GOT3 (cell line): ENCODE results near the gene AKAP6.

ENCODE experiments used
- DNase-seq: peaks from one replicate; lab custom pipeline; 2025; ENCODE audit warnings: mixed read lengths; lab: John Stamatoyannopoulos, UW

The AKAP6 gene

DNA sequence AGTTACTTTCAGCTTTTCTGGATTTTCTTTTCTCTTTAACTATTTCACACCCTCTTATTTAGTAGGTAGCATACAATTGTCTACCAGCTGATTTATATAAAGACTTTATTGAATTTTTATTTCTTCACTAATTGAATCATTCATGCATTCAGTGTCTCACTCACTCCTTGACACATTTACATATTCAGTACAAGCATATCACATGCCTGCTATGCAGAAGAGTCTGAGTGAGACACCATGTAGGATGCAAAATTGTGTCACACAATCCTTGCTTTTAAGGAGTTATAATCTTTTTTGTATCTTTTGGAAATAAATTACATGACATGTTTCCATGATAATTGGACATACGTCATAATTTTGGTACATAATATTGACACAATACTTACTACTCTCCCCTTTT lies 83.0 kb downstream of the AKAP6 start:
- no peak for DNase-seq

DNA sequence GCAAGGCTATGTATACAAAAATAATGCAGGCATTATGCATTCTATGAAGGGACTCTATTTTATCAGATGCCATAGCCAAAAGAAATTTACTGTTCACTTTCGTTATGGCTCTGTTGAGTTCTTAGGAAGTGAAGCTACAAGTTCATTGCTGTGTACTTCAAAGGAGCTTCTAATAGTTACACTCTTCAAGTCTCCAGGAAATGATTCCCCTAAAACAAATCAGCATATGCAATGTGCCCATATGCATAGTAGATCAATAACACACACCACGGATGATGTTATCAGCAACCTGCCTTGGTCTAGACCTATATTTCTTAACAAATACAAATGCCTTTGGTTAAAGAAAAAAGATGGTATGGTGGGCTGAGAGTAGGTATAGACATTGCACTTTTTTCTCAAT lies 83.4 kb downstream of the AKAP6 start:
- DNase-seq = no peak

DNA sequence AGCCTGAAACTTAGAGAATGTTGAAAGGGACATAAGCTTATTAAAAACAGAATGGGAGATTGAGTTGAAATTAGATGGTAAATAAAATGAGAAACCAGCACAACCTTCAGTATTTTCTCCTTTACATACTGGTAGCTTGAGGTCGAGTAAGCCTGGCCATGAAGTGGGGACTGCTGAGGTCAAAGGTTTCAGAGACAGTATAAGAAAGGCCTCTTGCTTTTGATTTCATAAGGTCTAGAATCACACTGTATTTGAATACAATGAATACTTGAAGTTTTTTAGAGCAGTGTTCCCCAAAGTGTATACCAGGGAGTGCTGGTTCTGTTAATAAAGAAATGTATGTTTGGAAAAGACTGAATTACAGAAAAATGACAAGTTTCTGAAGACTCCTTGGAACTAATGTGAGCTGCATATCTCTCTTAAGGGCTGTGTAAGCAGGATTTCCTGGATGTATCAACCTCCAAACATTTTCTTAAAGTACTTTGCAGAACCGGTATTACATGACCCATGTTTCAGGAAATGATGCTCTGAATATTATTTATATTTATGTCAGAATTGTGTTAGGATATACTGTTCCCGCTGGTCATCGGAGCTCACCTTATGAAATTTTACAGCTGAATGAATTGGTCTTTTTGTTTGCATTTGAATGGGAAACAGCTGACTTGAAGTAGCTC lies 85.0 kb downstream of the AKAP6 start:
- DNase-seq = no peak

DNA sequence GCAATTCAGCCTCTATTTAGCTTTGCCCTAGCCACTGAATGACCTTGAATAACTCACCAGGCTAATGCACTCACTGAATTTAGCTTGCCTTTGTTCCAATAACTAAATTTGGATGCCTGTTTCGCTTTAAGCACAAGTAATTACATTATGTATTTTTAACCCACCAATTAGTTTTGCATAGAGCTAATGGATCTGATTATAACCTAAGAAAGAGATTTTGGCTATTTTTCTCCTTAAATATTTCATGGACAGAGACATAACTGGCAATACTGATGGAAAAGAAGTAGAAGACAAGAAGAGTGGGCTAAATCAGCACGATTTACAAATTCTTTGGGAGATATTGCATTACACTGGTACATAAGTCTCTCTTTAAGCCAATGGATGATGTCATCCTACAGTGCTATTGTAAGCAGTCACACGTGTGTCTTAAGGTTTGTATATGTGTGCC lies 85.7 kb downstream of the AKAP6 start:
- DNase-seq = no peak

DNA sequence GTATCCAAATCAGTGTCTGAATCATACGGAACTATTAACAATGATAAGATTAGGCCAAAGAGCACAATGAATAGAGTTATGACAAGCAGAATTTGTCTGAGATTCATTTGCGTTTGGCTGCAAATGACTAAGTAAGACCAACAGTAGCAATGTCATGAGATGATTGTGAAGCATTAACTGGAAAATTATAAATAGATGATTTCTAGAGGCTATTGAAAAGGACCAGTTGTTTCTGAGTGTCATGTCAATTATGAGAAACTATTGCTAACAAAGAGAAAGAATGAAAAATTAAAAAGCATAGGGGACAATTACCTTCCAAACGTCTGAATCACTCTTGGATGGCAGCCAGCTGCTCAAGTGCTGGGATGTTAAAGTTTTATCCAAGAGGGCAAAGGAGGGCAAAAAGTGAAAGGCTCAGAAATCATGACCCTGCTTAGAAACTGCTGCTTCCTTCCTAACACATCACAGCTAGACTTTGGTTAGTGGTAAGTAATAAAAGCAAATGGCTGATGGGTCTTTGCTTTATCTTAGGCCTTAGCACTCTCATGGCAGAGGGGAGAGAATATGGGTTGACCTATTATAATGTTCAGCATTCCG lies 89.0 kb downstream of the AKAP6 start:
- no peak for DNase-seq

DNA sequence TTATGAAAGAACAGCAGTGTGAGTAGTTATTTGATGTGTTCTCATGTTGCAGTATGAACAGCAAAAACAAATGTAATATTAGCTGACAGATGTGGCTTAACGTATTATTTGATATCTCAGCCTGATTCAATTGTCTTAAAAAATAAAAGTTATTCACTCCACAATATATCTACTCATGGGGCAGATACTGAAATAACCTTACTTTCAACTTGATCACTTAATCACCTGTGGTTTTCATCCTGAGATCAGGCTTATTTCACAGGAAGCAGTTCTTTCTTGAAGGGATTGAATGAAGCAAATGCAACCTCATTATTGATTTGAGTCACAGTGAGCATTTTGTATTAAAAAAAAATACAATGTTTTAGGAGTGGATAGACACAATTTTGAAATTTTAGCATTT lies 90.3 kb downstream of the AKAP6 start:
- DNase-seq = no peak

DNA sequence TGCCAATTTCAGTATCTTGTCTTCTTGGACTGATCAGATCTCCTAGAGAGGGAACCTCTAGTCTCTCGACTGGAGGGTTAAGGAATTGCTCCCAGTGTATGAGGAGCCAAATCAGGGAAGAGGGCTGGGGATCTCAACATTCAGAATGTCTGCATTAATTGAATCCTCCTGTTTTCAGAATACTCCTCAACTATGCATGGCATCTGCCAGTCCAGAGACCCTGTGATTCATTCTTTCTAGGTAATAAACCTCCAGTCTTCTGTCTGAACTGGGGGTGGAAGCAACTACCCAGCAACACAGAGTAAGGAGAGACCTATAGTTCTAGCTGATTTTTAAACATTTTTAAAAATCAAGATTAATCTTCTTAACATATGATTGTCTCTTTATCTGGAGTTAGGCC lies 92.7 kb downstream of the AKAP6 start:
- no peak for DNase-seq

DNA sequence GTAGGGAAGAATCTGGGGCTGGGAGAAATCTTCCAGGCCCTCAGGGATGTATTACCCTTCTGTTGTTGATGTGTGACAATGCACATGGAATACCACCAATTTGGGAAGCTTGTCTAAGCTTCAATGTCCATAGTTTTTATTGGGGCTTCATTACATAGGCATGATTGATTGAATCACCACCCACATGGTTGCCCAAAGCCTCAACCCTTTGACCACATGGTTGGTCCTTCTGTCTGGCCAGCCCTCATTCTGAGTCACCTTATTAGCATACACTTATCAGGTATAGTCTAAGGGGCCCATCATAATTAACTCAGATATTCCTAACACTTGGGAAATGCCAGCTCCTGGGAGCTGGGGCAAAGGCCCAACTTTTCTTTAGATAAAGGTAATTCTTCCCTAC lies 93.3 kb downstream of the AKAP6 start:
- no peak for DNase-seq

DNA sequence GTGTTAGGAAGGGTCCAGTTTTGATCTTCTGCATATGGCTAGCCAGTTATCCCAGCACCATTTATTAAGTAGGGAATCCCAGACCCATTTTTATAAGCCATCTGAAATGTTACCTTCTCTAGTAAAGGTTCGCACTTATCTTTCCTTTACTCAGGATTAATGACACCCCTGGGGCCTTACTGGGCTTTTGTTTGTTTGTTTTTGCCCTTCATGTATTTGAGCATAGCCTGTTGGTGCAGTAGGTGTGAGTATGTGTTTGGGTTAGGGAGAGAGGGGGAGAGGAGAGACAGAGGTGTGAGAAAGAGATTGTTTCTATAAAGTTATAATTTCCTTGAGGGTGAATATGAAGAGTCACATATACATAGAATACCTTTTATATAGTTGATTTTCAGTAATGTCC lies 96.9 kb downstream of the AKAP6 start:
- no peak for DNase-seq

DNA sequence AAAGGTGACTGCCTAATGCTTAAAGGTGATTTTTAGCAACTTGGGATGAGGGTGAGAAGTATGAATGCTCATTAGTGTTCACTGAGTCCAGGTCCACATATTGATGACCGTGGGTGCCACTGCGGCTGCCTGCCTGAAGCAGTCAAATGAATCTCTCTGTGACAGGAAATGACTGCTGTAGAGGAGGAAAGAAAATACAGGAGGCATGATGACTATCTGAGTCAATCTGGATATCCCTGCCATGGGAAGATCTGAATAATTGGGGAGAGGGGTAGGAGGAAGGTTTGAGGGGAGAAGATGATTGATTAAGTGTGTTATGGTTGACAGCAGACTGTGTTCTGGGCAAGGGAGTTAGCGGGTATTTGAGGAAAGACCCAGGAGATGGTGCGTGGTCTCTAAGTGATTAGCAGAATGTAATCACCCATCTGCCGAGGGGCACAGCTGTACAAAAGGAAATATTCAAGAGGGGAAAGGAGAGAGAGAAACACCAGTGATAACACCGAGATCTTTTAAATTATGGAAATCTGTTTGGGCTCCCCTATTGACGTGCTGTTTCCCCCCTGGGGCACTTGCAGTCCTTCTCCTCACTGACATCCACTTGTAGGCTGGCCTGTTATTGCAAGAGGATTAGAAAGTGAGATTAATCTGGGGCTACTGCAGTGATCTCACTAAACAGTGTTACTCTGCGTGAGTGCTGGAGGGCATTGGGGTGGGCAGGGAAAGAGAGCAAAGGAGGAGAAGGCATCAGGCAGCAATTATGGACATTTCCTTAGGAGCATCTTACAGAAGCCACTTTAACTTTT lies 97.7 kb downstream of the AKAP6 start:
- DNase-seq = no peak

DNA sequence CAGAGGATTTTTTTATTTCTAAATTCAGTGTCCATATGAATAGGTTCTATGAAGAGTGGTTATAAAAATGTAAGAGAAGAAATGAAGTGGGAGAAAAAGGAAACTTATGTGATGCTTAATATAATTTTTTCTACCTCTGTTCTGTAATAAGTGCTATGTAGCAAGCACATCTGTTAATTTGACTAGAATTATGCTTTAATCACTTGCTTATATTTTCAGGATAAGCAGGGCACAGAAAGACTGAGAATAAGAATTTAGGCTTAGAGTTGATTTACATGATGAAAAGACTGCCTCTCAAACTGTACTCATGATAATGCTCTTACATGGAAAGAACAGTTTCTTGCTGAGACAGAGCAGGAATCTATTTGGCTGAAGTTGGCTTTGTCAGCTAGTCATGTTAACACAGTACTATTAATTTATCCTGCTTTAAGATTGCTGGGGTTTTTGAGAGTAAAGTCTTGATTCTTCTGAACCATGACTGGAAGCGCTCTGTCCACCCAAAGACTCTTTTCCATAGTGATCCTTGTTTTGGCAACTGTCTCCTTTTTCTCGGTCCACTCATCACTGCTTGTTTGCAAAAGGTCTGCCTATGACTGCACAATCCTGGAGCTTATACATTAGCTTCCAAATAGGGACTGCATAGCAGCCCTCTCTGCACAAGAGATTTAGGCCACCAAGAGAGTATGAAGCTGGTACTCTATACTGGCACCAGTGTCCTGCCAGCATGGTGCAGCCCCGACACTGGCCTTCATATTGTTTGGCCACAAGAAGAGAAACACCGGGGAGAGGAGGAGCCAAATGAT lies 98.8 kb downstream of the AKAP6 start:
- DNase-seq = no peak

DNA sequence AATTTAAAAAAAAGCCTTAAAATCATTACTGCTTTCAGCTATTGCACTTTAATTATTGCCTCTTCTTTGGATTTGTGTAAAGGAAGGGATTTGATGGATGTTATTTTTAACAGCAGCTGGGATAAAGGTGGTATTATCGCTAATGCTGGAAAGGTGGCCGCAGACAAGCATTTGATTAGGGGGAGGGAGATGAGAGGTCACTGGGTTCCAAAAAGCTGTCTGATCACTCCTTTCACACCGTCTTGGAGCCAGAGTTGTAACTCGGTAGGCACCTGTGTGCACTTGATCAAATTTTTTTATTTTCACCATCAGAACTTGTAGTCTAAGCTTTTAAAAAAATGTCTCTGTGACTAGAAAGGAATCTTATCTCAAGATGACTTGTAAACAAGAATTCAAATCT lies 99.8 kb downstream of the AKAP6 start:
- DNase-seq = no peak

DNA sequence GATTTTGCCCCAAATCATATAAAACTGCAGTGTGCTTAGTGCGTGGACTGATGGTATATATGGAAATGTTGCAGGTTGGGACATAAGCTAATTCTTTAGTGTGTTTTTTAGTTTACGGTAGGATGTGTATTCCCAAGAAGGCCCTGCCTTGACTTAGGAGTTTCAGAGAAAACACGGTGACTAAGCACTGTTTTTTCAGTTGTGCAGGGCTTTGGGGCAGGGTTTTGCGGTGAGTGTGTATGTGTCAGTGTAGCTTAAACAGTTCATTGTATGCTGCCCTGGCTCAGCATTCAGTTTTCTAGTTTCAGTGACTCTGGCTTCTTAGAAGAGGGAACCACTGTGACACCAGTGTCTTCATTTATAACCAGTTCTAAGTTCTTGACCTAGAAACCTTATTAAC lies 101.2 kb downstream of the AKAP6 start:
- DNase-seq = no peak

DNA sequence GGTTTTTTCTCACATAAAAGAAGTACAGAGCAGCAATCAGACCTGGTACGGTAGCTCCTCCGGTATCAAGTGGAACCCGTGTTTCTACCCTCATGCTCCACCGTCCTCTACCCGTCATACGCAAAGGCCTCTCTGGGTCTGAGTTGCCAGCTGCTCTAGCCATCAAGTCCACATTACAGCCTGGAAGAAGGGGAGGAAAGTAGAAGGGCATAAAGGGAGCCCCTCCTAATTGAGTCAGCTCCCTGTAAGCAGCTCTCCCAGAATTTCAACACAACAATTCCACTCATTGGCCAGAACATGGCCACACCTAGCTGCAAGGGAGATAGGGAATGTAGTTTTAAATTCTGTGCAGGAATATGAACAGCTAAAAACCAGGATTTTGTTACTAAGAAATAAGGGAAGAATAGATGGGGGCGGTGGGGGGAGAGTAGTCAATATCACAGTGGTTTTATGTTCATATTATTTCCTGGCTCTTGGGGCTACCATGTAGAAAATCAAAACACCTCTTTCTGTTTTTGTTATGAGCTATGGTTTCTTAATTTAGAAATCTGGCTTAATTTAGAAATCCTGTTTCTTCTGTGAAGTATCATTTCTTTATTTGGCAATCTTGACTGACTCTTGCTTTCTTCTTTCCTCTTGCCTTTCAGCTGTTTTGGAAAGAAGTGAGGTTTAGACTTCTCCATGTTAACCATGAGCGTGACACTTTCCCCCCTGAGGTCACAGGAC lies 103.9 kb downstream of the AKAP6 start:
- no peak for DNase-seq

DNA sequence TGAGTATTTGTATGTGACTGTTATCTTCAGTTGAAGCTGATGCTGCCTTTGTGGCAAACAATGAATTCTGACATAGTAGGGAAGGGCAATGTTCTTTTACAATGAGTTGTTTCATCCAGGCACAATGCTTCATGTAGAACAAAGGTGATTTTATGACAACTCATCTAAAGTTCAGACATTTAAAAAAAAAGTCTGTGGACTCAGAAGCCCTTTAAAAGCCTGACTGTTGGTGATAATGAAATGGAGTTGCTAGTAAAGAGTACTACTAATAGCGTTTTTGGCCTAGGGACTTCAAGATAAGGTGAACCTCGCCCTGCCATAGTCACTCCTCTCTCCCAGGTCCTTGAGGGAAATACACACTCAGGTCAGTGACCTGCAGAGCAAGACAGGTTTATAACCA lies 105.1 kb downstream of the AKAP6 start:
- DNase-seq = no peak

DNA sequence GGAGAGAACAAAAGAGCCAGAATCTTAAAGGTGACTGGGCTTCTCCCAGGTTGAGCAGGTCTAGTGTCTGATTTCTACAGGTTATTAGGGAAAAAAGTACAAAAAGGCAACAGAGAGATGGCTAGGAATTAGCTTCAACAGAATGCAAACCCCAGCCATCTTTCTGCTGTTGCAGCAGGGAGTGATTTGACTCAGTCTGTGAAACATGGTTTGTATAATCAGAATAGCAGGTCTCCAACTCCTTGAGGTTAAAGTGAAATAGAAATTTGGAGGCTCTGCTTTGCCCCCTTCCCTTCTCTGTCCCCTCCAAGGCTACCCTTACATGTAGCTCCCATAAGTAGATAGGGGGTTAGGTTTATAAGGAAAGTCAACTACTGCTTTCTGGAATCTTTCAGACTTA lies 105.8 kb downstream of the AKAP6 start:
- no peak for DNase-seq

DNA sequence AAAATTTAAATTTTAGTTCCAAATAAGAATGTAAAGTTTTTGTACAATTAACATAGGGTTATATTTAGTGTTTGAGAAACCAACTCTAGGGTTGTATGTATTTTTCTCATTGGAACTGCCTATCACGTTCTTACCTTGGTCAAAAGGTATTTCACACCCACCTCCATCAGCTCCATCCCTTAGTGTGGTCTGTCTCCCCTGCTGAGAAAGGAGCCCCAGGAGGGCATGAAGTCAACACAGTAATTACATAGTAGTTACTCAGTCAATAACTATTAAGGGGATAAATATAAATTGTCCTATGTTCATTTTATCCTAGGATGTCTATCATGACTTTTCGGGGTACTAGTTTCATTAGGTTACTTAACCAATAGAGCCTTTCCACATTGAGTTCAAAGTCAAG lies 106.3 kb downstream of the AKAP6 start:
- no peak for DNase-seq

DNA sequence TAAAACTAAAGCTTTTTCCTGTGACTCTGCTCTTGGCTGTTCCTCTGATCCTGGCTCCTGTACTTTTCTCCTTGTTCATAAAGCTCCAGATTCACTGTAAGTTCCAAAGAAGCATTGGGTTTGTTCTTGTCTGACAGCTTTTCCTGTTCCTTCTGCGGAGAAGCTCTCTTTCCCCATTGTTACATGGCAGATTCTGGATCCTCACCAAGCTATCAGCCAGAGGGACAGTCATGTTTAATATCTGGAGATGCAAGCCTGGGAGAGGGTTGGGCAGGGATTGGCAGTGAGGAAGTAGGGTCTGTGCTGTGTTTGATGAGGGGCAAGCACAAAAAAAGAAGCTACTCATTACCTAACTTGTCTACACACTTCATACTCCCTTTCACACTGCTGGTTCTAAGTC lies 107.9 kb downstream of the AKAP6 start:
- DNase-seq = no peak

DNA sequence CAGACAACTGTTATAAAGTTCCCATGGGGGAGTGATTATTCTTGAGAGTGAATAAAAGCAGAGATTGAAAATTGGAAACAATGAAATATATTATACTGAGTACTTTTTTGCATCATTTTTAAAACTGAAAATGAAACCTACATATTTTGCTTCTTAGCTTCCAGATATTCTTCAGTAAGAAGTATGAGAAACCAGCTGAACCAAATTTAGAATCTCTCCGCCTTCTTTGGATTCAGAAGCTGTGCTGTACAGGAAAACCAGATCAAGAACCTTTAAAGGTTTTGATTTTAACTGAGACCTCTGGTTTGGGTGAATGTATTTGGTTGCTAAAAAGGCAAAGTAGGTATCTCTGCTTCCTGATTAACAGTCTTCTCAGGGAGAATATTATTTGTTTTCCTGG lies 109.4 kb downstream of the AKAP6 start:
- no peak for DNase-seq

DNA sequence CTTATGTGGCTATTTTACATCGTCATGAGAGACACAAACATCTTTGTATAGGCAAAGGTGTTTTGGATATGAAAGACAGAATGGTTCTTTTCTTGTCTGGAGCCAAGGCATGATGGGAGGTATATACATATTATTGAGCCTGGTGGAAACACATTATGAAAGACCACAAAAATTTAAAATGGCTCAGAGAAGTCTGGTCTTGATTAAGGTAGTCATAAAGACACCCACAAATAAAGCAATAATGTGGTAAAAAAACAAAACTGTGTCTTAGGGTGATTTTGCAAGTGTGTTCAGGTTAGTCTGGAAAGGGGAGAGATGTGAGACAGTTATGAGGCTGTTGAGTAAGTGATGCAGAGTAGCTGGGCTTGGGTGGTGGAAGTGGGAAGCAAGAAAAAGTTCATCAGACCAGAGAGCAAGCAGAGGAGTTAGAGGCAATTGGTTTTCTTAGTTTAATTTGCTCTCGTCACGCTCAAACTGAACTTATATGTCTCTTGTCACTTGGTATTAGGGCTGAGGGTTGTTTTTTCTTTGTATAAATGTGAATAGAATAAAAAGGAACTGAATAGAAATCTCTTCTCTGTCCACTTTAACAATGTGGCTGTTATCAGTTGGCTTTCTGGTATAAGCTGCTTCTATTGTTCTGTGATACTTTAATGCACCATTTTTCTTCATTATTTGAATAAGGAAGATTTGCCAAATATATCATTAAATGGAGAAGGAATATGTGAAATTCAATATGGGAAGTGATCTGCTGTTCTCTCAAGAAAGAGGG lies 115.0 kb downstream of the AKAP6 start:
- DNase-seq = no peak

DNA sequence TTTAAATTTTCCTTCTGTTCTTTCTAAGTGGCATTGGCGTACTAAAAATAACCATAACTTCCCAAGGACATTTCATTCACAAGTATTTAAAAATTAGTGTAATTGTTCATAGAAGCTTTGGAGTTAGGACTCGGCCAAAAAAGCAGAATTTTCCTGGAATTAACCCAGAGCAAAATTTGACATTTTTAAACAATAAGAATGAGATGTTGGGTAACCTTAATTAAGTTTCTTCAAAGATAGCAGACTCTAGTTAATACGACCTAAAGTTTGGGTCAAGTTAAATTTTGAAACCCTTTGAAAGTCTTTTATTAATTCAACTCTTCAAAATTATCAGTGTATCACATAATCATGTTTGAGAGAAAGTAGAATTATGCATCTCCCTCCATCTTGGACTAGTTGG lies 118.3 kb downstream of the AKAP6 start:
- no peak for DNase-seq
